NCI-H2196 (cell line): ENCODE results near the gene RORB.
"Not testable (repeated sequence)": the region's sequence is repeated elsewhere in the genome, so short reads cannot be mapped to it uniquely, and the experiment has no call there.

Experiments used
- DNase-seq: peaks from one replicate; lab custom pipeline; 2025; ENCODE audit not compliant: unreplicated experiment; lab: John Stamatoyannopoulos, UW

The RORB gene

GRCh38 chr9:74512416-74512815 lies 15.3 kb downstream of the RORB start:
- no peak for DNase-seq

DNA sequence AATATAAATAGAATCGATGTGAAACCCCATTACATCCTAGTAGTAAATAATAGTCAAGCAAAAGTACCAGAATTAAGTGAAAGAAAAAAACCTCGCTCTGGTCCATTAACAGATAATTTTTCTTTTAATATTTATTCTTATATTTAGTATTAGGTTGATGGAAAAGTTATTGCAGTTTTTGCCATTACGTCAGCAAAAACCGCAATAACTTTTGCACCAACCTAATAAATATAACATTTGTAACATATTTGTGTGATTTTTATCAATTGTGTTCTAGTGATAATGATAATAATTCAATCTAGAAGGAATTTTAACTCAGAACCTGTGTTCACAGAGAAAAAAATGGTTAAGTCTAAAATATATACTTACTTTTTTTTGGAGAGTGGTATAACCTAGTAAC lies 16.1 kb downstream of the RORB start:
- no peak for DNase-seq

DNA sequence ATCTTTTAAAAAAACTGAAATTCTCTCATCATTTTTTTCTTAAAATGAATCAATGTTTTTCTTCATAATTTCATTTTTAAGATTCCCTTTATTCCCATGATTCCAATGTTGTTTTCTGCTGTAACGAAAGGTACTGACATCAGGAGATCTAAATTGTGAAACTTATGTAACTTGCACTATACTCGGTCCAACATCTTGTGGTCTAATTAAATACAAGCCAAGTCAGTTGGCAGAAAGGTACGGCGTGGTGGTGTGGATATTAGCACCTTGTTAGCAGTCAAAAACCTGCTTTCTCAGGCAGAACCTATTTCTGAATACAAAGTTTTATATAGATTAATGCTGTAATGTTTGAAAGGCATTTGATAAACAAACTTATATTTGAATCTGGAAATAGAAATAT lies 20.1 kb downstream of the RORB start:
- no peak for DNase-seq

- no peak for DNase-seq
Observed at GRCh38 chr9:74519419-74519818, 22.3 kb downstream of the RORB start.

DNA sequence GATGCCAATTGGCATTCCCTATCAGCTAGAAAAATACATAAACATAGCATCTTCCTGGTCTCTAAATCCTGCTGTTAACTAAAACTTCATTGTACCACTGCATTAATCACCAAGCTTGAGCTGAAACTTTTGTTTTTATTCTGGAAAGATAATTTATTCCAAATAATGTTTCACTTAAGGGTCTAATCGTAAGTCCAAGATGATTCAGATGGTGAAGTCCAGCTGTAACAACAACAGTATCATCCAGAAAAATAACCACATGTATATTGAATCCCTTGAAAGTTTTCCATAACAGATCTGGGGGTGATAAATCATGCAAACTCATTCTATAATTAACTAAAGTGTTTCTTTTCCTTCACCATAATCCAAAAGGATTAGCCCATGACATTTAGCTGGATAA lies 23.9 kb downstream of the RORB start:
- no peak for DNase-seq

DNA sequence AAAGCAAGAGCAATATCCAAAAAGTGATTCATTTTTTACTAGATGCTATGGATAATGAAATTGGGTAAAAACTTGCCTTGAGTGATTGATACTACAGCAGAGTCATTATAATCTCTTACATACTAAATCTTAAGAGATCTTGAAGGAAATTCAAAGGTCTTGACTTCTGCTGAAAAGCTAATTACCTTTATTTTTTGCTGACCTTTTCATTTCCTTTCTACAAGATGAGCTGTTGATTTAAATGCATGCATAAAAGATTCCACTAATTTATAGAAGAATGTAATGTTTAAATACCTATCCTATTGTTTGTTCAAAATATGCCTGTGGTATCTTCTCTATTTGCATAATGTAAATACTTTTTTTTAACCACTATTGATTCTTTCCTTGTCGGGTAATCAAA lies 27.2 kb downstream of the RORB start:
- no peak for DNase-seq

DNA sequence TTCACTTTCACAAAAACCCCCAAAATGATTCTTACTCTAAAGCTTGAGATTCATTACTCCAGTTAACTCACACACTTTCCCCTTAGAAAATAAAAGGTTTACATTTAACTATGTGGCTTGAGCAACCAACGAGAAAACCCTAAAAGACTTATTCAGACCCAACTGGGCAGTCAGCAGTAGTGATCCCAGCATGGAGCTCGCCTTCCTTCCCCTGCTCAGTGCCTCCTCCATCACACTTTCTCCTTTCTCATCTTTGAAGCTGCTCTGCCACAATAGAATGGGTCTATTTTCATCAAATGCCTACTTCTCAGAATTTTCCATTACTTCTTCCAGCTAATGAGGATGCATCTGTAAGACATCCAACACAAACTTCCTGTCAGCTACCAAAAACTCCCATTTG lies 29.1 kb downstream of the RORB start:
- no peak for DNase-seq

DNA sequence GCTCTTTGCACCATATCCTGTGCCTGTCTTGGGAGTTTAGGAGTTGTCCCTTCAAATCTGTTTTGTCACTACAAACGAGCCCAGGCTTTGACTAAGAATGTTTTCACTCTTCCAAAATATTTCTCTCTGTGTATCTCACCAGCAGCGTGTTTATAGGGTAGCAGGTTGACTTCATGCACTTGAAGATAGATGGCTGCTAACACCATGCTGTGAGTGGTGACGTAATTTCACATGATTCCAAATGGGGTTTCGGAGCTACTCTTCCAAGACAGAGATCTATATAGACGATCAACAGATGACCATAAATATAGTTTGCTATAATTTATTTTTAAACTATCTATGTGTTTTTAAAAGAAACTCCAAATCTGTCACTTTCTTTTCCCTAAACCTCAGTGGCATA lies 30.6 kb downstream of the RORB start:
- no peak for DNase-seq

GRCh38 chr9:74528207-74528606 lies 31.1 kb downstream of the RORB start:
- DNase-seq = no peak

DNA sequence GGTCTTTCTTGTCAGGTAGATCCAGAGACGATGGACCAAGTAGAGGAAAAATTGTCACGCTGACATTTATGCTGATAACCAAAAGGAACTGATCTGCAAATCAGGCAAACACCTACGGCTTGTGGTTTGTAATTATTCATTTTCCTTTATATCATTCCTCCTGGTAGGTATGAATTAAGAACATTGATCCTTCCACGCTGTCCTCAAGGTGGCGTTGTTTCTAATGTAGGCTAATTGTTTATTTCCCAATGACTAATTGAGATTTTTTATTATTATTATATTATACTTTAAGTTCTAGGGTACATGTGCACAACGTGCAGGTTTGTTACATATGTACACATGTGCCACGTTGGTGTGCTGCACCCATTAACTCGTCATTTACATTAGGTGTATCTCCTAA lies 33.3 kb downstream of the RORB start:
- not testable (repeated sequence) for DNase-seq

GRCh38 chr9:74533253-74533652 lies 36.1 kb downstream of the RORB start:
- DNase-seq = no peak

DNA sequence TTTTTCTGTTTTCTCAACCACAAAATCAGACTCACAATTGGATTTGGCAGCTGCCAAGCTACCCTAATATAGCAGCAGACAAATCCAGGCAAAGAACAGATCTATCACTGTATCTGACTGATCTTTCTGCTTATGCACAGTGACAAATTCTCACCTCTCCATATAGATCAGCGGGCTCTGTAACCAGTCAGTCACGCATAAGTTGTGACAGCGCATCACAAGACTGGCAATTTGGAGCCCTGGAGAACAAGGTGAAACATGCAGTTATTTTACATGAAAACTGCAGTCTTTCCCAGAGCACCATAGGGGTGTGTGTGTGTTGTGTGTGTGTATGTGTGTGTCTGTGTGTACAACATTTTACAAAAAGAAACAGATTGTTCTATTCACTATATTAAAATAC lies 37.7 kb downstream of the RORB start:
- no peak for DNase-seq

GRCh38 chr9:74543145-74543544 lies 46.0 kb downstream of the RORB start:
- DNase-seq = no peak

DNA sequence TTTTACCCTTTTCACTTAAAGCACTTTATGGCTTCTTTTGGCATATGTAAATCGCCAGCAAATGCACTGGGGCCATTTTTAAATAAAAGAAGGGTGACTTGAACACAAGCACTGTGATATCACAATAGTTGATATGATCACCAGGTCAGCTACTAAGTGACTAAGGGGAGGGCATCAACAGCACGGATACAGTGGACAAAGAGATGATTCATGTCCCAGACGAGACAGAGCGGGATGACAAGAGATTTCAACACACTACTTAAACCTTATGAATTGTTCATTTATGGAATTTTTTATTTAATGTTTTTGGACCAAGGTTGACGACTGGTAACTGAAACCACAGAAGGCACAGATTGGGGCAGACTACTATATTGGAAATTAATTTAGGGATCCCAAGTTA lies 54.1 kb downstream of the RORB start:
- DNase-seq = no peak

- DNase-seq = no peak
Observed at GRCh38 chr9:74554751-74555419, 57.8 kb downstream of the RORB start.

DNA sequence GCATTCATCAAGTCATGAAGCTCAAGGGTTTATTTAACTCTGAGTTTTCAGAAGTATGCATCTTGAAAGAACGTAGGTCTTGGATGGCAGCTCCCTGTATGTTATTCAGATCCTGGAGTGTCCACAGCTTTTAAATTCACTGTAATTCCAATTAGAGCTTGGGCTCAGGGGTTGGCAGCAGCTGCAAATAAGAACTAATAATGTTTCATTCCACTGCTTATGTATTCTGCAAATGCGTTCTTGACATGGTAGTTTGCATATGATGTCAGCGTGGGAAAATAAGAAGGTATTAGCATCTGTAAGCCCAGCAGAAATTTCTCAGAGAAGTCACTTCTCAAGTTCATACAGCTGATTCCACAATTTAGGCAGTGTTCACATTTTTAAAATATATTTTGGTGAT lies 58.4 kb downstream of the RORB start:
- no peak for DNase-seq

- no peak for DNase-seq
Observed at GRCh38 chr9:74556685-74557084, 59.5 kb downstream of the RORB start.

DNA sequence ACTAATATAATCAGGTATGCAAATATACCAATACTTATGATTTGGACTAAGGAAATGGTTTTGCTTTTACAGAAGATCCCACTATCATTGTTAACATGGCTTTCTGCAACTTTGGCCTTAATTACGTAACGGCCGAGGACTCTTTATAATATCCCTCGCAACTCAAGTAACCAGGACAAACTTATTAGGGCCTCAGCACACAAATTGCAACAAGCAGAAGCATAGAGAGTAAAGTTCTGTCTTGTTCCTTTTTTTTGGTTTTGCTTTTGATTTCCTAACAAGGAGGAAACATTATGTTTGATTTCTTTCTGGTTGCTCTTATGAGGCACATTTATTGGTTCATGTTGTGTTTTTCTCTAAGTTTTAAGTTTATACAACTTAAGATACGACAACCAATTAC lies 60.4 kb downstream of the RORB start:
- no peak for DNase-seq

GRCh38 chr9:74562611-74563010 lies 65.5 kb downstream of the RORB start:
- DNase-seq = no peak

DNA sequence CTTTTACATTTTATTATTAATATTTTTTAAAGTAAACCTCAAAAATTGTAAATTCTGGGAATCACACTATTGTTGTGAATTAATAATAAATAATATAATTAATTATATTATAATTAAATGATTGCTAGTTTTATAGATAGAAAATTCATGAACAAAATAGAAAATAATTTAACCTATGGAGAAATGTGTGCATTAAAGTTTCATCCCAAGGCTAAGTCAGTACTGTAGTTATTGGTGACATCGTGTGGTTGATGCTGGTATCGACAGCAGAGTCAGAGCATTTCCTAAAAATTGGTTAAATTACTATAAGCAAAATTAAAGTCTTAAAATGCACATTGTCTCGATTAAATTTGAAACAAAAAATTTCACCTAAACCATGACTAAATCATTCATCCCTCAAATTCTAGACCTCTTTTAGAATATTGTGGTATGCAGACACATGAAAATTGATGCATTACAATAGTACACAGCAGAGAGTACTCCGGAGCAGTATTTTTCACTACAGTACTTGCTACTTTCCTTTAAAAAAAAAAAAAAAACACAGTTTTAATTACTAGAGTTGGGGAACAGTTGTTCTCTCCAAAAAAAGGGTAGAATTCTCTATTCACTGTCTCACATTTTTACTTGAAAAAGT lies 73.9 kb downstream of the RORB start:
- no peak for DNase-seq

GRCh38 chr9:74573640-74574191 lies 76.6 kb downstream of the RORB start:
- no peak for DNase-seq

GRCh38 chr9:74576176-74576575 lies 79.0 kb downstream of the RORB start:
- DNase-seq = no peak

DNA sequence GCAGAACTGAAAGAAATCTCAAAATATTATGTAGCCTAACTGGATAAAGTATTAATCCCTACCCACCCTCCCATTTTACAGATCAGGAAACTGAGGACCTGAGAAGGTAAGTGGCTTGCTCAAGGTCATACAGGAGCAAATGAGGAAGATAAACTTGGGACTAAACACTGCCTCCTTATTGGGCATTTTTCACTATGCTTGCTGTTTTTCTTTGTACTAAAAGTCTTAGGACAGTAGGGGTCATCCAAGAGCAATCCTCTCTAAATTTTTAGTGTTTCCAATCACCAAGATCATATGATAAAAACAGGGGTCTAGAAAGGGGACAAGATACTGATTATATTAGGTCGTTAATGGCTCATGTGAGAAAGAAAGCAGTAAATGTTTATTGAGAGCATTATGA lies 80.8 kb downstream of the RORB start:
- no peak for DNase-seq
